Measurements from ENCODE around the gene BATF3.
"Not testable (repeated sequence)": the region's sequence is repeated elsewhere in the genome, so short reads cannot be mapped to it uniquely, and the experiment has no call there.

Gene BATF3

GRCh38 chr1:212664409-212665199 lies 35.0 kb downstream of the BATF3 start:
- DNase-seq (ENCODE audit: low read depth in 3 of 3, low spot score in 1 of 3): no peak

- DNase-seq (ENCODE audit: low read depth in 3 of 3, low spot score in 1 of 3): not testable (repeated sequence)
These were observed 41.4 kb downstream of the BATF3 start for GRCh38 chr1:212658250-212658649.

GRCh38 chr1:212656730-212657129 lies 42.9 kb downstream of the BATF3 start:
- DNase-seq (ENCODE audit: low read depth in 3 of 3, low spot score in 1 of 3): no peak

GRCh38 chr1:212655668-212656440 lies 43.8 kb downstream of the BATF3 start:
- no peak for DNase-seq (ENCODE audit: low read depth in 3 of 3, low spot score in 1 of 3)

- DNase-seq (ENCODE audit: low read depth in 3 of 3, low spot score in 1 of 3): no peak
These were observed 47.0 kb downstream of the BATF3 start for GRCh38 chr1:212652609-212653008.

- DNase-seq (ENCODE audit: low read depth in 3 of 3, low spot score in 1 of 3): no peak
These were observed 47.7 kb downstream of the BATF3 start for GRCh38 chr1:212651977-212652376.

GRCh38 chr1:212651521-212651920 lies 48.1 kb downstream of the BATF3 start:
- DNase-seq (ENCODE audit: low read depth in 3 of 3, low spot score in 1 of 3): no peak

- DNase-seq (ENCODE audit: low read depth in 3 of 3, low spot score in 1 of 3): no peak
These were observed 49.4 kb downstream of the BATF3 start for GRCh38 chr1:212650228-212650627.

- no peak for DNase-seq (ENCODE audit: low read depth in 3 of 3, low spot score in 1 of 3)
These were observed 50.6 kb downstream of the BATF3 start for GRCh38 chr1:212649020-212649419.

- no peak for DNase-seq (ENCODE audit: low read depth in 3 of 3, low spot score in 1 of 3)
These were observed 51.2 kb downstream of the BATF3 start for GRCh38 chr1:212648431-212648830.

GRCh38 chr1:212647004-212647403 lies 52.6 kb downstream of the BATF3 start:
- DNase-seq (ENCODE audit: low read depth in 3 of 3, low spot score in 1 of 3): no peak

- DNase-seq (ENCODE audit: low read depth in 3 of 3, low spot score in 1 of 3): no peak
These were observed 53.1 kb downstream of the BATF3 start for GRCh38 chr1:212646588-212646987.

GRCh38 chr1:212645546-212646543 lies 53.8 kb downstream of the BATF3 start:
- no peak for DNase-seq (ENCODE audit: low read depth in 3 of 3, low spot score in 1 of 3)

GRCh38 chr1:212644866-212645545 lies 54.6 kb downstream of the BATF3 start:
- no peak for DNase-seq (ENCODE audit: low read depth in 3 of 3, low spot score in 1 of 3)

GRCh38 chr1:212643877-212644276 lies 55.8 kb downstream of the BATF3 start:
- no peak for DNase-seq (ENCODE audit: low read depth in 3 of 3, low spot score in 1 of 3)

GRCh38 chr1:212641956-212642355 lies 57.7 kb downstream of the BATF3 start:
- DNase-seq (ENCODE audit: low read depth in 3 of 3, low spot score in 1 of 3): no peak

- no peak for DNase-seq (ENCODE audit: low read depth in 3 of 3, low spot score in 1 of 3)
These were observed 59.3 kb downstream of the BATF3 start for GRCh38 chr1:212640223-212640878.

- not testable (repeated sequence) for DNase-seq (ENCODE audit: low read depth in 3 of 3, low spot score in 1 of 3)
These were observed 60.1 kb downstream of the BATF3 start for GRCh38 chr1:212639524-212639923.

- DNase-seq (ENCODE audit: low read depth in 3 of 3, low spot score in 1 of 3): no peak
These were observed 61.0 kb downstream of the BATF3 start for GRCh38 chr1:212638492-212639151.

GRCh38 chr1:212637902-212638301 lies 61.7 kb downstream of the BATF3 start:
- DNase-seq (ENCODE audit: low read depth in 3 of 3, low spot score in 1 of 3): no peak

Data from stimulated activated CD4-positive, alpha-beta T cell treated with anti-CD3 and anti-CD28 coated beads, TNF-alpha, amount 100 ng/mL, for 1 hour (primary cell).